Measurements from ENCODE around the gene KIFBP. TPM values are rescaled to one million over a fixed set of nuclear protein-coding genes. Genes with fewer than 3 reads are reported as not detected.
A peak's percentile ranks its signal among the peaks of the same experiment; 100 is the strongest.
"Not testable (repeated sequence)": the region's sequence is repeated elsewhere in the genome, so short reads cannot be mapped to it uniquely, and the experiment has no call there.

KIFBP gene
- total RNA-seq: 10 to 100 TPM in 3 of 5 donors, 1 to 10 TPM in 2; 5.9 to 15.2 (median 13.2) TPM
- 10.9 TPM for total RNA-seq (2013)
- 4.2 to 25.2 (median 14.7) reads per million in 29 experiments for total RNA-seq

DNA sequence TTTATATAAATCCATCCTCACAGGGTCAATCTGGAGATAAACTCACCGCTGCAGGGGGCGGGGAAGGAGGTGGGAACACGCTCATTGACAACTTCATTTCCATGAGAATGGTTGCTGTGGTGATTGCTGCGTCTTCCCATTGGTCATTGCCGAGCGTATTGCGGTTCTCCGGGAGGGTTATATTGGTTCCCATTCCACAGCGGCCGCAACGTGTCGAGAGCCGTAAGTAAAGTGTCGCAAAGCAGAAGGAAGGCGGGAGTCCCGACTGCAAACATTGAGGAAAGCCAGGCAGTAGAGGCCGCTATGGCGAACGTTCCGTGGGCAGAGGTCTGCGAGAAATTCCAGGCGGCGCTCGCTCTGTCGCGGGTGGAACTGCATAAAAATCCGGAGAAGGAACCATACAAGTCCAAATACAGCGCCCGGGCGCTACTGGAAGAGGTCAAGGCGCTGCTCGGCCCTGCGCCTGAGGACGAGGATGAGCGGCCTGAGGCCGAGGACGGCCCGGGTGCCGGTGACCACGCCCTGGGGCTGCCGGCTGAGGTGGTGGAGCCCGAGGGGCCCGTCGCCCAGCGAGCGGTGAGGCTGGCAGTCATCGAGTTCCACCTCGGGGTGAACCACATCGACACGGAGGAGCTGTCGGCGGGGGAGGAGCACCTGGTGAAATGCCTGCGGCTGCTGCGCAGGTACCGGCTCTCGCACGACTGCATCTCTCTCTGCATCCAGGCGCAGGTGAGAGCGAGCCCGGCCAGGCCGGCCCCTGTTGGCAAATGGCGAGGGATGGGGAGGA is at the start of gene KIFBP:
TSS of gene KIFBP (plus strand) at position 274 of the 787 bp plus-strand sequence. CDS start at position 304, 30 bp downstream.
- CTCF ChIA-PET: interaction anchor here (0.6 to 2.4 kb wide), 5 partner anchors 12 to 140 kb away, joined by 3 to 10 read pairs (median 4); partner anchors contain the start of gene DDX21 (in 1 of the 2)
- no peaks in the 10 kb centered on the region for H3K27me3 ChIP-seq (replicated peaks in 1 of 2; ENCODE audit: control insufficient read depth in 2 of 2, extremely low read depth in 1 of 2, insufficient read depth in 2 of 2, low read length in 1 of 2)
- peak within 1 kb of the TSS; percentile 97 to 99 (median 99) for H3K4me3 Mint-ChIP-seq
- peaks cover 2 to 10% of the 10 kb centered on the region in 2 donors for H3K36me3 ChIP-seq (ENCODE audit: control insufficient read depth in 2 of 2, extremely low read depth in 1 of 2, insufficient read depth in 1 of 2, low read length in 1 of 2)
- no peaks in the 10 kb centered on the region for H3K9me3 ChIP-seq
- H3K27me3 Mint-ChIP-seq: no peaks in the 10 kb centered on the region
- peaks cover 10% of the 10 kb centered on the region for H3K36me3 Mint-ChIP-seq
- ATAC-seq (replicated peaks in 1 of 4) (peak; percentile 83 to 90 (median 86)), DNase-seq (peak; percentile 52 to 92 (median 73))
- no peaks in the 10 kb centered on the region for H3K9me3 Mint-ChIP-seq
- peak within 1 kb of the TSS; percentile 88 to 93 for H3K4me3 ChIP-seq (ENCODE audit: control insufficient read depth in 1 of 2, extremely low read depth in 1 of 2, low read length in 1 of 2)
- POLR2A ChIA-PET: interaction anchor here in 1 of 2 donors (0.6 to 1.4 kb wide), 3 partner anchors 32 to 102 kb away, joined by 3 to 9 read pairs (median 3); partner anchors contain the start of gene DDX21
- peaks cover 9 to 35% of the 10 kb centered on the region in 2 experiments for H3K4me1 ChIP-seq (ENCODE audit: control insufficient read depth in 1 of 2, extremely low read depth in 1 of 2, insufficient read depth in 2 of 2, low read length in 2 of 2)
- under 1% methylated on average over 59 of the region's 62 CpGs for WGBS (ENCODE audit: insufficient coverage)
- H3K4me1 Mint-ChIP-seq: peaks cover 57 to 59% (median 58%) of the 10 kb centered on the region in 3 donors
- peak within 1 kb of the TSS; percentile 94 to 97 for H3K27ac Mint-ChIP-seq
- H3K27ac ChIP-seq (ENCODE audit: low read length): peak within 1 kb of the TSS; percentile 62

DNA sequence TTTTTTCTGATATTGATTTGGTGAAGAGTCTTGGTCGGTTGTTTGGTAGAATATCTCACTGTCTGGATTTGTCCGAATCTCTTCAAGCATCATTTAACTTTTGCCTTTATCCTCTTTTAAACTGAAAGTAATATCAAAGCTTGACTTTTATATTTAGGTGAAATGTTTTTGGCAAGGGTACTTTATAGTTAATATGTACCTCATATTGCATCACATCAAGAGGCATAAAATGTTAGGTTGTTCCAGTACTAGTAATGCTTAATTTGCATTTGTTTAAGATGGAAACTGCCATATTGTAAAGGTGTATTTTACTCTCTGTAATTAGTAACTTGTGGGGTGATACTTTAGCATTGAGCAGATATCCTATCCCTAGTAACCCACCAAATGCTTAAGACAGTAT is 49.7 kb upstream of the KIFBP start:
- DNase-seq (no peak), ATAC-seq (replicated peaks in 1 of 4) (no peak)
- H3K4me1 ChIP-seq (ENCODE audit: control insufficient read depth in 1 of 2, extremely low read depth in 1 of 2, insufficient read depth in 2 of 2, low read length in 2 of 2): no peaks in the 10 kb centered on the region
- Mint-ChIP-seq H3K27ac (no peak overlapping the region), H3K36me3 (peaks cover 35% of the 10 kb centered on the region), H3K9me3 (no peaks in the 10 kb centered on the region), H3K4me3 (no peak overlapping the region), H3K27me3 (no peaks in the 10 kb centered on the region), H3K4me1 (peaks cover 0 to 9% (median 4%) of the 10 kb centered on the region in 3 donors)
- H3K27ac ChIP-seq (ENCODE audit: low read length): no peak overlapping the region
- H3K9me3 ChIP-seq: no peaks in the 10 kb centered on the region
- WGBS (ENCODE audit: insufficient coverage): no CpG with 5 or more reads among the region's 2 CpGs
- H3K27me3 ChIP-seq (replicated peaks in 1 of 2; ENCODE audit: control insufficient read depth in 2 of 2, extremely low read depth in 1 of 2, insufficient read depth in 2 of 2, low read length in 1 of 2): no peaks in the 10 kb centered on the region
- ChIA-PET POLR2A (interaction anchor here in 1 of 2 donors (0.5 kb wide), 1 partner anchor 189 kb away, joined by 7 read pairs; no protein-coding TSS in a partner anchor), CTCF (no interaction called here)
- peaks cover 5 to 64% of the 10 kb centered on the region in 2 donors for H3K36me3 ChIP-seq (ENCODE audit: control insufficient read depth in 2 of 2, extremely low read depth in 1 of 2, insufficient read depth in 1 of 2, low read length in 1 of 2)
- no peak overlapping the region for H3K4me3 ChIP-seq (ENCODE audit: control insufficient read depth in 1 of 2, extremely low read depth in 1 of 2, low read length in 1 of 2)

- not testable (repeated sequence) for H3K27ac Mint-ChIP-seq; ATAC-seq (replicated peaks in 1 of 4); H3K4me1 Mint-ChIP-seq; H3K4me3 ChIP-seq (ENCODE audit: control insufficient read depth in 1 of 2, extremely low read depth in 1 of 2, low read length in 1 of 2); H3K9me3 ChIP-seq; H3K4me1 ChIP-seq (ENCODE audit: control insufficient read depth in 1 of 2, extremely low read depth in 1 of 2, insufficient read depth in 2 of 2, low read length in 2 of 2); H3K27me3 Mint-ChIP-seq; H3K27me3 ChIP-seq (replicated peaks in 1 of 2; ENCODE audit: control insufficient read depth in 2 of 2, extremely low read depth in 1 of 2, insufficient read depth in 2 of 2, low read length in 1 of 2); H3K27ac ChIP-seq (ENCODE audit: low read length); DNase-seq; H3K9me3 Mint-ChIP-seq; H3K4me3 Mint-ChIP-seq
- peaks cover 28% of the 10 kb centered on the region for H3K36me3 Mint-ChIP-seq
- H3K36me3 ChIP-seq (ENCODE audit: control insufficient read depth in 2 of 2, extremely low read depth in 1 of 2, insufficient read depth in 1 of 2, low read length in 1 of 2): peaks cover 5 to 63% of the 10 kb centered on the region in 2 donors
- ChIA-PET CTCF (interaction anchor here in 1 of 2 donors (0.6 kb wide), 1 partner anchor 188 kb away, joined by 5 read pairs; no protein-coding TSS in a partner anchor), POLR2A (interaction anchor here in 1 of 2 donors (0.6 to 0.7 kb wide), 2 partner anchors 46 to 148 kb away, joined by 3 read pairs; no protein-coding TSS in a partner anchor)
Observed at GRCh38 chr10:68940917-68941316, 47.7 kb upstream of the KIFBP start.

- Histone ChIP-seq H3K4me3 (ENCODE audit: control insufficient read depth in 1 of 2, extremely low read depth in 1 of 2, low read length in 1 of 2) (no peak overlapping the region), H3K27ac (ENCODE audit: low read length) (no peak overlapping the region), H3K9me3 (no peaks in the 10 kb centered on the region), H3K27me3 (replicated peaks in 1 of 2; ENCODE audit: control insufficient read depth in 2 of 2, extremely low read depth in 1 of 2, insufficient read depth in 2 of 2, low read length in 1 of 2) (no peaks in the 10 kb centered on the region), H3K4me1 (ENCODE audit: control insufficient read depth in 1 of 2, extremely low read depth in 1 of 2, insufficient read depth in 2 of 2, low read length in 2 of 2) (peaks cover 7 to 9% of the 10 kb centered on the region in 2 experiments), H3K36me3 (ENCODE audit: control insufficient read depth in 2 of 2, extremely low read depth in 1 of 2, insufficient read depth in 1 of 2, low read length in 1 of 2) (peaks cover 6 to 33% of the 10 kb centered on the region in 2 donors)
- Mint-ChIP-seq H3K4me1 (peaks cover 0 to 6% (median 3%) of the 10 kb centered on the region in 3 donors), H3K27ac (no peak overlapping the region), H3K36me3 (peaks cover 17% of the 10 kb centered on the region), H3K27me3 (no peaks in the 10 kb centered on the region), H3K4me3 (no peak overlapping the region), H3K9me3 (no peaks in the 10 kb centered on the region)
- WGBS (ENCODE audit: insufficient coverage): 94% methylated on average over 3 of the region's 3 CpGs
- no peak for DNase-seq
- POLR2A ChIA-PET: no interaction called here
- CTCF ChIA-PET: no interaction called here
- ATAC-seq (replicated peaks in 1 of 4): no peak
Observed at GRCh38 chr10:68950598-68950997, 38.0 kb upstream of the KIFBP start.

- peak overlapping the region; percentile 97 for H3K27ac ChIP-seq (ENCODE audit: low read length)
- Mint-ChIP-seq H3K27me3 (no peaks in the 10 kb centered on the region), H3K36me3 (peaks cover 4% of the 10 kb centered on the region), H3K4me3 (peak overlapping the region; percentile 41 to 95 (median 46)), H3K4me1 (peaks cover 24 to 35% (median 32%) of the 10 kb centered on the region in 3 donors), H3K27ac (peak overlapping the region in 1 of 2 donors; percentile 74), H3K9me3 (no peaks in the 10 kb centered on the region)
- CTCF ChIA-PET: interaction anchor here (0.7 to 1.5 kb wide), 7 partner anchors 13 to 274 kb away, joined by 3 to 10 read pairs (median 4); partner anchors contain the start of gene KIFBP (in 1 of the 2)
- ATAC-seq (replicated peaks in 1 of 4) (no peak), DNase-seq (no peak)
- WGBS (ENCODE audit: insufficient coverage): no CpG with 5 or more reads among the region's 12 CpGs
- no peaks in the 10 kb centered on the region for H3K27me3 ChIP-seq (replicated peaks in 1 of 2; ENCODE audit: control insufficient read depth in 2 of 2, extremely low read depth in 1 of 2, insufficient read depth in 2 of 2, low read length in 1 of 2)
- H3K9me3 ChIP-seq: no peaks in the 10 kb centered on the region
- H3K36me3 ChIP-seq (ENCODE audit: control insufficient read depth in 2 of 2, extremely low read depth in 1 of 2, insufficient read depth in 1 of 2, low read length in 1 of 2): peaks cover 0 to 3% of the 10 kb centered on the region in 2 donors
- H3K4me3 ChIP-seq (ENCODE audit: control insufficient read depth in 1 of 2, extremely low read depth in 1 of 2, low read length in 1 of 2): no peak overlapping the region
- POLR2A ChIA-PET: interaction anchor here in 1 of 2 donors (0.6 to 1.7 kb wide), 6 partner anchors 11 to 234 kb away, joined by 3 to 6 read pairs (median 4); partner anchors contain the start of gene CCAR1
- H3K4me1 ChIP-seq (ENCODE audit: control insufficient read depth in 1 of 2, extremely low read depth in 1 of 2, insufficient read depth in 2 of 2, low read length in 2 of 2): peaks cover 19 to 33% of the 10 kb centered on the region in 2 experiments
Observed at GRCh38 chr10:68954904-68955303, 33.7 kb upstream of the KIFBP start.

- H3K4me1 ChIP-seq (ENCODE audit: control insufficient read depth in 1 of 2, extremely low read depth in 1 of 2, insufficient read depth in 2 of 2, low read length in 2 of 2): peaks cover 21 to 33% of the 10 kb centered on the region in 2 experiments
- DNase-seq (peak in 6 of 35 experiments; percentile 4 to 15 (median 11)), ATAC-seq (replicated peaks in 1 of 4) (peak; percentile 7 to 28 (median 12))
- no peaks in the 10 kb centered on the region for H3K9me3 ChIP-seq
- H3K27me3 Mint-ChIP-seq: no peaks in the 10 kb centered on the region
- H3K36me3 ChIP-seq (ENCODE audit: control insufficient read depth in 2 of 2, extremely low read depth in 1 of 2, insufficient read depth in 1 of 2, low read length in 1 of 2): peaks cover 0 to 7% of the 10 kb centered on the region in 2 donors
- H3K9me3 Mint-ChIP-seq: no peaks in the 10 kb centered on the region
- H3K27me3 ChIP-seq (replicated peaks in 1 of 2; ENCODE audit: control insufficient read depth in 2 of 2, extremely low read depth in 1 of 2, insufficient read depth in 2 of 2, low read length in 1 of 2): no peaks in the 10 kb centered on the region
- H3K4me3 Mint-ChIP-seq: peak overlapping the region; percentile 95 to 99 (median 97)
- ChIA-PET POLR2A (interaction anchor here (0.6 to 2.0 kb wide), 9 partner anchors 14 to 235 kb away, joined by 3 to 9 read pairs (median 4); partner anchors contain the start of gene CCAR1 (in 1 of the 2)), CTCF (interaction anchor here (0.6 to 1.6 kb wide), 11 partner anchors 17 to 458 kb away, joined by 3 to 10 read pairs (median 4); partner anchors contain the start of gene KIFBP (in 1 of the 2))
- H3K4me1 Mint-ChIP-seq: peaks cover 28 to 37% (median 36%) of the 10 kb centered on the region in 3 donors
- H3K27ac ChIP-seq (ENCODE audit: low read length): peak overlapping the region; percentile 97
- H3K4me3 ChIP-seq (ENCODE audit: control insufficient read depth in 1 of 2, extremely low read depth in 1 of 2, low read length in 1 of 2): peak overlapping the region; percentile 83 to 93
- peaks cover 6% of the 10 kb centered on the region for H3K36me3 Mint-ChIP-seq
- H3K27ac Mint-ChIP-seq: peak overlapping the region; percentile 95 to 99
- WGBS (ENCODE audit: insufficient coverage): 0% methylated on average over 9 of the region's 16 CpGs
Observed at GRCh38 chr10:68955355-68955831, 33.2 kb upstream of the KIFBP start.

All from T-cell (primary cell).